Measurements from ENCODE around the gene RASGRP4.

GRCh38 chr19:38417544-38418506 is 8.2 kb downstream of the RASGRP4 start:
- no peak for TF ChIP-seq CTCF (IDR thresholded peaks at IDR 0.05)
- TF ChIP-seq POLR2A (IDR thresholded peaks at IDR 0.05), result no peak
